Fibroblast of lung (primary cell): Measurements from ENCODE around the gene TCN1.

ENCODE experiments used
- CTCF ChIP-seq, 2 donors: IDR thresholded peaks in 1 of 2; conservative IDR thresholded peaks in 1 of 2; 1 replicate in 1 of 2; 2 replicates in 1 of 2; pipeline ENCODE4 v1.5.1; 2011 to 2012; ENCODE audit warnings: low read length in 2 of 2, control low read depth in 1 of 2, inconsistent platforms in 1 of 2, low read depth in 1 of 2, mild to moderate bottlenecking in 1 of 2
- EZH2 ChIP-seq: IDR thresholded peaks from 2 replicates; pipeline ENCODE4 v1.5.1; 2012; ENCODE audit warnings: low read length, control low read depth, mild to moderate bottlenecking; ENCODE audit errors: missing control alignments

- TF ChIP-seq CTCF (conservative IDR thresholded peaks at IDR 0.05 in 1 of 2, IDR thresholded peaks at IDR 0.05 in 1 of 2; ENCODE audit: low read depth in 1 of 2, low read length in 2 of 2) (no peak), EZH2 (no peak)
These were observed 4.0 kb downstream of the TCN1 start for GRCh38 chr11:59862252-59862651.
